HEK293T (cell line): Measurements from ENCODE around the gene AP2S1.

ENCODE experiments used
- FOXA1 ChIP-seq: fragments of 450-650 bp; IDR thresholded peaks from 2 replicates; pipeline ENCODE4 v1.6.1; 2016; ENCODE audit warnings: mild to moderate bottlenecking
- FOXK2 ChIP-seq: fragments of 450-650 bp; IDR thresholded peaks from 2 replicates; pipeline ENCODE4 v1.6.1; 2016; ENCODE audit warnings: mild to moderate bottlenecking
- FOXM1 ChIP-seq: fragments of 450-650 bp; IDR thresholded peaks from 2 replicates; pipeline ENCODE4 v1.6.1; 2017; ENCODE audit warnings: mild to moderate bottlenecking, borderline replicate concordance
- HDGF ChIP-seq: fragments of 450-650 bp; IDR thresholded peaks from 2 replicates; pipeline ENCODE4 v1.6.1; 2017; ENCODE audit warnings: antibody characterized with exemption, borderline replicate concordance
- SP1 ChIP-seq: fragments of 450-650 bp; IDR thresholded peaks from 2 replicates; pipeline ENCODE4 v1.6.1; 2017
- SUZ12 ChIP-seq: fragments of 450-650 bp; IDR thresholded peaks from 2 replicates; pipeline ENCODE4 v1.6.1; 2016; ENCODE audit warnings: mild to moderate bottlenecking
- TARDBP ChIP-seq: fragments of 450-650 bp; IDR thresholded peaks from 2 replicates; pipeline ENCODE4 v1.6.1; 2016
- ZNF384 ChIP-seq: fragments of 450-650 bp; IDR thresholded peaks from 2 replicates; pipeline ENCODE4 v1.6.1; 2016

DNA sequence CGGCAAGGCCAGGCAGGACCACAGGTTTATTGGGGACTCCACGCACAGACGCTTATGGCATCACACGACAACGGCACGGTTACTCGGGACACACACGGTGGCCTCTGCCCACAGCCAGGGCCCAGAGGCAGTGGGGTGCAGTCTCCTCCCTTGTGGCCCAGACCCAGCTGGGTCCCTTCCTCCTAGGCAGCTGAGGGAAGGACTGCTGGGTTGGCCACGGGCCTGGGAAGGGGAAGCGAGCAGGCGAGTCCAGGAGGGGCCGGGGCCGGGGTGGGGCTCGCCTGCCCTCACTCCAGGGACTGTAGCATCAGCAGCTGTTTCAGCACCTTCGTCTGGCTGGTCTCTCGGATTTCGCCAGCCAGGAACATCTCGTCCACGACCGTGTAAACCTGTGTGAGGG is 12.5 kb downstream of the AP2S1 start:
- TF ChIP-seq SP1 = no peak
- no peak for TF ChIP-seq TARDBP
- no peak for TF ChIP-seq FOXK2
- TF ChIP-seq HDGF = no peak
- TF ChIP-seq FOXA1 = no peak
- TF ChIP-seq SUZ12 = no peak
- no peak for TF ChIP-seq ZNF384
- no peak for TF ChIP-seq FOXM1
